K562 (cell line): ENCODE data around the gene NUDT12. TPM values are rescaled to one million over a fixed set of nuclear protein-coding genes. Genes with fewer than 3 reads are reported as not detected.

ENCODE experiments used
- ASH1L ChIP-seq: fragments of 450-650 bp; IDR thresholded peaks from 2 replicates; pipeline ENCODE4 v1.6.1; 2018; ENCODE audit warnings: borderline replicate concordance, mild to moderate bottlenecking, low read depth; ENCODE audit not compliant: partially characterized antibody
- CREB3 ChIP-seq: fragments of 450-650 bp; conservative IDR thresholded peaks from 2 replicates; pipeline ENCODE4 v1.6.1; 2016; ENCODE audit warnings: missing genetic modification characterization, low read depth, mild to moderate bottlenecking, missing compliant biosample characterization, moderate library complexity
- CTCF ChIP-seq, 3 experiments: IDR thresholded peaks in 2 of 3; conservative IDR thresholded peaks in 1 of 3; 2 replicates each; pipeline ENCODE4 v1.5.1; 2011 to 2012; ENCODE audit warnings: low read length in 3 of 3, mild to moderate bottlenecking in 3 of 3, control low read depth in 2 of 3, improper control_type of control experiment in 1 of 3, inconsistent platforms in 1 of 3, low read depth in 1 of 3, mixed read lengths in 1 of 3, moderate library complexity in 1 of 3; ENCODE audit not compliant: insufficient read depth in 2 of 3
- DDX20 ChIP-seq: fragments of 450-650 bp; IDR thresholded peaks from 2 replicates; pipeline ENCODE4 v1.6.1; 2016; ENCODE audit warnings: missing genetic modification characterization, low read depth, mild to moderate bottlenecking, missing compliant biosample characterization, moderate library complexity
- EP300 ChIP-seq: IDR thresholded peaks from 2 replicates; pipeline ENCODE4 v1.6.1; 2012; ENCODE audit warnings: low read length, improper control_type of control experiment
- KAT8 ChIP-seq: fragments of 450-650 bp; IDR thresholded peaks from 2 replicates; pipeline ENCODE4 v1.6.1; 2016; ENCODE audit warnings: low read depth, mild to moderate bottlenecking
- MAX ChIP-seq: sonication (generic); formaldehyde crosslinking; IDR thresholded peaks from 2 replicates; pipeline ENCODE4 v1.9.0; 2022; ENCODE audit warnings: mild to moderate bottlenecking, missing genetic modification reagents
- MCM3 ChIP-seq: fragments of 450-650 bp; IDR thresholded peaks from 2 replicates; pipeline ENCODE4 v1.6.1; 2016
- OTX1 ChIP-seq: fragments of 450-650 bp; formaldehyde crosslinking; IDR thresholded peaks from 2 replicates; pipeline ENCODE4 v1.4.0; 2022; ENCODE audit warnings: mild to moderate bottlenecking
- SMAD3 ChIP-seq: fragments of 450-650 bp; formaldehyde crosslinking; conservative IDR thresholded peaks from 2 replicates; pipeline ENCODE4 v1.4.0; 2020; ENCODE audit warnings: mild to moderate bottlenecking
- SMC3 ChIP-seq: conservative IDR thresholded peaks from 2 replicates; pipeline ENCODE4 v1.6.1; 2011; ENCODE audit warnings: low read depth, low read length, improper control_type of control experiment; ENCODE audit not compliant: insufficient read depth
- TAF7 ChIP-seq: fragments of 450-650 bp; IDR thresholded peaks from 2 replicates; pipeline ENCODE4 v1.6.1; 2016; ENCODE audit warnings: missing genetic modification characterization, missing compliant biosample characterization
- ZNF239 ChIP-seq: fragments of 250-450 bp; sonication (Bioruptor Pico); IDR thresholded peaks from 2 replicates; pipeline ENCODE4 v1.4.0; 2020; ENCODE audit warnings: mild to moderate bottlenecking
- ZNF639 ChIP-seq, 2 experiments: fragments of 200-800 bp in 1 of 2; sonication (Bioruptor generic) in 1 of 2; sonication (generic) in 1 of 2; formaldehyde crosslinking in 1 of 2; IDR thresholded peaks in 1 of 2; conservative IDR thresholded peaks in 1 of 2; 2 replicates each; pipeline versions ENCODE4 v1.5.0 to v1.6.1; 2016 to 2020; ENCODE audit warnings: missing compliant biosample characterization in 1 of 2, missing genetic modification characterization in 1 of 2, missing genetic modification reagents in 1 of 2
- polyA plus RNA-seq, 8 experiments: library from polyadenylated mRNA; depleted of rRNA in 4 of 8; stranded (reverse) in 5 of 8; unstranded in 3 of 8; fragments of >200 nt; fragmentation: Nextera tagmentation in 2 of 8; fragmentation: Illumina TruSeq in 1 of 8; extraction: Ambion mirVana in 2 of 8; extraction: Trizol in 1 of 8; gene quantifications; 2 replicates each; pipeline versions ENCODE4 v1.2.1 to v1.2.3, GENCODE V29; 2011 to 2014; ENCODE audit warnings: inconsistent platforms in 1 of 8, missing spikeins in 1 of 8
- total RNA-seq, 7 experiments: library from RNA; depleted of rRNA in 6 of 7; stranded (reverse); fragments of >200 nt in 6 of 7; fragmentation: Illumina TruSeq in 2 of 7; extraction: Trizol in 2 of 7; gene quantifications; 2 replicates each; pipeline versions ENCODE4 v1.2.1 to v1.2.3, GENCODE V29; 2011 to 2021; ENCODE audit warnings: low replicate concordance in 1 of 7

The NUDT12 gene
- total and polyA plus RNA-seq, 9 of the 15 experiments (the other 6 are each of a cell fraction or from before 2014, with no cell fraction given) = 10.9 to 27.2 (median 18.5) TPM

GRCh38 chr5:103587185-103587748 is 24.7 kb upstream of the NUDT12 start (continued):
- no peak for TF ChIP-seq MAX (CRISPR knock-in tag)
- no peak for TF ChIP-seq ZNF639 (CRISPR knock-in tag; conservative IDR thresholded peaks at IDR 0.05 in 1 of 2, IDR thresholded peaks at IDR 0.05 in 1 of 2)
- no peak for TF ChIP-seq TAF7
- TF ChIP-seq SMAD3 (CRISPR knock-in tag) = no peak
- no peak for TF ChIP-seq CREB3 (tag)
- no peak for TF ChIP-seq ASH1L
- TF ChIP-seq OTX1 = no peak
- no peak for TF ChIP-seq DDX20 (tag)
- TF ChIP-seq MCM3 = no peak
- TF ChIP-seq SMC3 = 0 out of 2 replicates have a peak, but pooled peaks have one; percentile 19
- TF ChIP-seq EP300 = no peak
- TF ChIP-seq CTCF (IDR thresholded peaks at IDR 0.05 in 2 of 3, conservative IDR thresholded peaks at IDR 0.05 in 1 of 3; ENCODE audit: insufficient read depth in 2 of 3, low read depth in 1 of 3, low read length in 3 of 3) = peak in 2 of 3 experiments; percentile 40 to 61; a peak in 3 of 6 replicates
- TF ChIP-seq KAT8 = no peak
- no peak for TF ChIP-seq ZNF239 (CRISPR knock-in tag)
